RCC 7860 (cell line): ENCODE data around the gene ANGPT4.

Experiments
- DNase-seq: peaks from one replicate; pipeline ENCODE4 v3.0.0-alpha.2; 2015; ENCODE audit warnings: low spot score
- FAIRE-seq: peaks from 2 replicates; lab custom pipeline; 2012; peaks lifted over from hg19 to GRCh38; lab: Jason Lieb, UNC

The ANGPT4 gene

DNA sequence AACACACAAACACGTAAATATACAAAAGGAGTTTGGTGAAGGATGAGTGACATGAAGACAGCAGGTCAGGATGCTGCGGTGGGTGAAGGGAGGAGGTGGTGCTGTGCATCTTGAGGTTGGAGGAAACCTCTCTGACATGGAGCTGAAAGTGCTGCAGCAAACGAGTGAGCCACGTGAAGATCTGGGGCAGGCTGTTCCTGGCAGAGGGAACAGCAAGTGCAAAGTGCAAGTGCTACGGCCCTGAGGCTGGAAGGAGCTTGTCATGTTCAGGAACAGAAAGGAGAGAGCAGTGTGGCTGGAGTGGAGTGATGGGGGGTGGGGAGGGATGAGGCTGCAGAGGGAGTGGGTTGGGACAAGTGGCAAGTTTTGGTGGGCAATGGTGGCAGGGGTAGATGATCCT lies 24.8 kb upstream of the ANGPT4 start:
- FAIRE-seq, result no peak
- DNase-seq, result no peak

DNA sequence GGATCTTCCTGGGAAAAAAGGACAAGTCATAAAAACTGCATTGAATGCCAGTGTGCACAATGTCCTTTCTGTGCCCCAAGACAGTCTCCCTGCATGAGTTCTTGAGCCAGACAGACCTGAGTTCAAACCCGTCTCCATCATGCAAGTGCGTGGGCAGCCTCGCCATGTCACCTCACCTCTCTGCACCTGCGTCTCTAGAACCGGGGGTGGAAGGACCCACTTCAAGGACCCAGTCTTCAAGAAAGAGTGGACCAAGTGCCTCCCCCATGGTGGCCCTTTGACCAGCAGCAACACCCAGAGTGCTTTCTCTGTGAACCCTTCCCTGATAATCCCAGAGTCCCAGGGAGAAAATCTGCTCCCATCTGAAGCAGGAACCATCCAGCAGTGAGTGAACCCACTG lies 23.5 kb upstream of the ANGPT4 start:
- FAIRE-seq (no peak), DNase-seq (no peak)

DNA sequence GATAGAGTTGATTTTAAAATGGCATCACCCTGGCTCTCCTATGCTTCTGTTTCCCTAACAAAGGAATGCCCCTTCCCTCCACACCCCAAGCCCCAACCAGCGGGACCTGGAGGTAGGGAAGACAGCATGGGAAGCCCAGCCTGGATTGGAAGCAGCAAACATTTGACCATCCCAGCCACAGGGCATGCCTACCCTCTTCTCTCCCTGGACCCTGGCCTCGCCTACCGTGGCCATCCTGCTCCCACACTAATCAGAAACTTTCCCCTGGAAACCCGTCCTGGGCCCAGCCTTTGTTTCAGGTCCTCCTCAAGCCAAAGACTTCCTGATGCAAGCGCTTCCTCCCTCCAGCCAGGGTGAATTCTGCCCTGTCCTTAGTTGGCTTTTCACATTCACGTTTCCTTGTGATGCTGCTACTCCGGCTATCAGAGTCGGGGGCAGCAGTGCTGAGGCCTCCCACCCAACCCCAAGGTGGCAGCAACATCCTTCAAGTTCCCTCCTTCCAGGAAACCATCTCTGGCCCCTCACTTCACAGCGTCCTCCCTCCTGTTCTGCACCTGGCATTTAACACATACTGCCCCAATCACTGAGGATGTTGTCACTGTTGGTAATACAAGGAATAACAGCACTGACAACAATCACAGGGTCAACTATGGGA lies 18.2 kb upstream of the ANGPT4 start:
- FAIRE-seq (no peak), DNase-seq (no peak)

DNA sequence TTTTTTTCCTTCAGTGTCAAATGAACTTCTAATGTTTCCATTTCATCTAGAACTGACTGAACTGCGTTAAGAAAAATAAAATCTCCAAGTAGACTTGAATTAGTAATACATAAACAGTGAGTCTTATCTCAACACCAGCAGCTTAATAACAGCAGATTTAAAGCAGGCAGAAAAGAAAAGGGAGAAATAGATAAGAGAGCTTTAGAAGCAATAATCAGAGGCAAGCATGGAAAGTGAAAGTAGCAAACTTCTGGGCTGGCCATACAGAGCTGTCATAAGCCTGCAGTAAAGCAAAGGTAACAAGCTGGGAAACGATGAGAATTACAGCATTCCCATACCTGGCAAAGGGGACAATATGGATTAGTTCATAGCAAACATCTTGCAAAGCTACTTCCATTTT lies 16.9 kb upstream of the ANGPT4 start:
- FAIRE-seq (no peak), DNase-seq (no peak)

DNA sequence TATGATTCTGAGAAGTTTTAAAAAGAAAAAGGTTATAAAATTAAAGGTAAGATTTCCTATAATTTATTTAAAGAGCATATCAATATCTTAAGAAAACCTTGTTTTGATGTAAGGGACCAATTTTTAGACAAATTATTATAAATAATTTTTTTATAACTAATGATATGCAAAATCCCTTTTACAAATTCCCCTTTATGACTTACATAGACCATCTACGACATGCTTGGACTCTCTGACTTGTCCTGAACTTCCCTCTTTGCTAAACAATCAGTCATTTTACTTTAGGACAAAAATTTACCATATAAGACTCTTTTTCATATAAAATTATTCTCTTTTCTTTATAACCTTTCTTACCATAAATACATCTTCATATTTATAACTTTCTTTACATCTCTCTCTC lies 15.3 kb upstream of the ANGPT4 start:
- FAIRE-seq (no peak), DNase-seq (peak; percentile 18)

DNA sequence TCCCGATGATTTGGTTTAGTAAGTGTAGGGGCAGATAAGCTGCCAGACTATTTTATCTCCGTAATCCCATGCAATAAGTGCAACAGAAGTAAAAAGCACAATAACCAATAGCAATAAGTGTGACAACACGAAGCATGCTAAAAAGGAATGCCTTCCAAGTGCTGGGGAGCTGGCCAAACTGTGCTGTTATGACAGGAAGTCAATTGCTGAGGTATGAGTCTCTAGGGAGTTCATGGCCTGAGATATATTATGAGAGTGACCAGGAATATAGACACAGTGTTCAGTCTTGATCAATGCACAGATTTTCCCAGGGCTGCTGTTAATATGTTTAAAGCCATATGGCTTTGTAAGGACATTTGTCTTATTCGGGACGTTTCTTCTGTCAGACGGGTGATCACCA lies 10.5 kb upstream of the ANGPT4 start:
- FAIRE-seq (no peak), DNase-seq (no peak)

DNA sequence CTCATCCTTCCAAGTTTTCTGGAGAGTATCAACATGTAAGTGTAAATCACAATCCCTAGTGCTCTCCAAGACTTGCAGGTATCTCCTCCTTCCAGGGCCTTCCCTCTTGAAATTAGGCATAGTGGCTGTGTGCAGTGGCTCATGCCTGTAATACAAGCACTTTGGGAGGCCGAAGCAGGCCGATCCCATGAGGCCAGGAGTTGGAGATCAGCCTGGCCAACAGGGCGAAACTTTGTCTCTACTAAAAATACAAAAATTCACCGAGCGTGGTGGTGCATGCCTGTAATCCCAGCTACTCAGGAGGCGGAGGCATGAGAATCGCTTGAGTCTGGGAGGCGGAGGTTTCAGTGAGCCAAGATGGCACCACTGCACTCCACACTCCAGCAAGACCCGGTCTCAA lies 9.4 kb upstream of the ANGPT4 start:
- no peak for FAIRE-seq
- DNase-seq, result no peak

DNA sequence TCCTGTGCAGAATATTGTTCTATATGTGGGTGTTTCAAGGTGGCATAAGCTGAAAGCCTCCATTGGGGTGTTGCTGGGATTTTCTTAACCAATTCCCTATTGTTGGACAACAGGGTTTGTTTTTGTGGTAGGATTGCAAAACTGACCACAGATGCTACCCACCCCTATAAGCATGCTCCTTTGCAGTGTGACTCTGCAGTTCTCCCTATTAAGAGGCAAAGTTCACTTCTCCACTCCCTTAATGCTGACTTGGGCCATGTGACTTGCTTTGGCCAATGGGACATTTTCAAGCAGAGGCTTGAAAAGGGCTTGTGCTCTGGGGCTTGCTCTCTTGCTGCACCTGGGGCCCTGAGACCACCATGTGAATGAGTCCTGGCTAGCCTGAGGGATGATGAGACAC lies 8.5 kb upstream of the ANGPT4 start:
- DNase-seq, result no peak
- FAIRE-seq, result no peak

DNA sequence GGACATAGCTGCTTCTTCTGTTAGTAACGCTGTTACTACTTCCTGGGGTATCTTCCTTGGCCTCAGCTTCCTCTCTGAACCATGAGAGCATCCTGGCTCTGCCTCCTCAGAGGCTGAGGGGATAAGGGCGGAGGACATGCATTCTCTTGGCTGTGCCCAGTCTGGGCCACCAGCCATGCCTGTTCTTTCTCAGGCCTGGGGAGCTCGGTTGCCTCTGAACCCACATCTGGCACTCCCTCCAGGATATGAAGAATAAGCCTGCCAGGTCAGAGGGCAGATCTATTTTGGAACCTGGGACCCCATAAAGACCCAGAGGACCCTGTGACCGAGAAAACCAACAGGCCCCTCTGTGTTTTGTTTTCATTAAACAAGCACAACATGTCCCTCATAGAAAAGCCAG lies 6.6 kb upstream of the ANGPT4 start:
- FAIRE-seq, result no peak
- no peak for DNase-seq

DNA sequence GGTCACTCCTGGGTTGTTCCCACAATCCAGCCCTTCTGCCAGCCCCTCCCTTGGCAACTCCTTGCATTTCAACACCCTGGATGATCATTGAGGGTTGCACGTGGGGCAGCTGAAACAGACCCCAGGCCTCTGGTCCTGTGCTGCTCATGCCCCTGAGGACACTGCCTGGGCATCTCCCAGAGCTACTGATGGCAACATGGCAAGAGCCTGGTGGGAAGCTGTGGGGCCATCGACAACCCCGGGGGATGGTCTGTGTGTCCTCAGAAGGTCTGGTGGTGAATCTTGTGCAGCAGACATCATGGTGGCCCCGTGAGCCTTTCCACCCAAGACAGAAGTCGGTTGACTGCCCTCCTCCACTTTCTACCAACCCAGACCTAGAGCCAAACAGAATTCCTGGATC lies 4.9 kb upstream of the ANGPT4 start:
- no peak for DNase-seq
- no peak for FAIRE-seq

DNA sequence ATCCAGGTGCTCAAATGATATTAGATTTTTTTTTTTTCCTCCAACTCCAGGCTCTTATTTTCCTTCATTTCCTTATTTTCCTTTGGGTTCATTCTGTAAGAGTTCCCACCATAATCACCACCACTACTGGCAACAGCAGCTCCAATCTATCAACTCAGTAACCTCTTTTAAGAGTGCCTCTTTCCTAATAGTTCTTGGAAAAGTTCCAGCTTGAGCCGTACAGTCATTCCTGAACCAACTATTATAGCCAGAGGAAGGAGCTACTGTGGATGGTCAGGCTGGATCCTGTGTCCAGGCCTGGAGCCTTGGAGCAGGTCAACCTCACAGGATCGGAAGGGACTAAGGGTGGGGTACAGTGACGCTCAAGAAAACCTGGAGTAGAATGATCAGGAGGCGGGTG lies 4.2 kb upstream of the ANGPT4 start:
- DNase-seq (no peak), FAIRE-seq (no peak)

DNA sequence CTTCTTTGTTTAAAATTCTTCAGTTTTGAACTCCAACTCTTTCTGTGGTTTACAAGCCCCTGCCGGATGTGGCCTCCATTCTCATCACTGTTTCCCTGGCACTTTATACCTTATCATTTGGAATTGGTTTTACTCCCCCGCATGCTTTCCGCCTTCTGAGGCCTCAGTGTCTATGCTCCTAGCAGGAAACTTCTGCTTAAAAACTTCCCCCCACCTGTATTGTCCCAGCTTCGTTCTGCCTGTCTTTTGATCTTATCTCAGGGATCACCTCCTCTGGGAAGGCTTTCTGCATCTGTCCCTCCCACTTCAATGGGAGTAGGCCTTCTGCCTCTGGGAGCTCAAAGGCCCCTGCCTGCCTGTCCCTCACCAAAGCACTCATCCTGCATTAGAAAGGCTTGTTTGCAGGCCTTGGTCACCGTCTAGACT lies 3.4 kb upstream of the ANGPT4 start:
- no peak for DNase-seq
- FAIRE-seq, result no peak

DNA sequence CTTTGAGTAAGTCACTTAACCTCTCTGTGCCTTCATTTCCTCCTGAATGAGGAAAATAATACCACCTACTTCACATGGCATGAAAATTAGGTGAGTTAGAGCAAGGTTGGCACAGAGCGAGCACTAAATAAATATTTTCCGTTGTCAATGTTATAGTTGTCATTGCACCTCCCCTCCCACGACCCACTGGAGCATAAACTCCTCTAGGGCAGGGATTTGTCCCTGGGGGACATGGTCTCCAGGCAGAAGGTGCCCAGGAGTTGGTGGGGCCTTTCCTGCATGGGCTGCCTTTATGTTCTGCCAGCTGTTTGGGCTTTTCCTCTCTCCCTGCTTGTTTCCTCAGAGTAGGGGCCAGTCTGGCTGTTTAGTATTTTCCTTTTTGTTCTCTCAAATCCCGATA lies 1.3 kb upstream of the ANGPT4 start:
- FAIRE-seq (no peak), DNase-seq (no peak)

DNA sequence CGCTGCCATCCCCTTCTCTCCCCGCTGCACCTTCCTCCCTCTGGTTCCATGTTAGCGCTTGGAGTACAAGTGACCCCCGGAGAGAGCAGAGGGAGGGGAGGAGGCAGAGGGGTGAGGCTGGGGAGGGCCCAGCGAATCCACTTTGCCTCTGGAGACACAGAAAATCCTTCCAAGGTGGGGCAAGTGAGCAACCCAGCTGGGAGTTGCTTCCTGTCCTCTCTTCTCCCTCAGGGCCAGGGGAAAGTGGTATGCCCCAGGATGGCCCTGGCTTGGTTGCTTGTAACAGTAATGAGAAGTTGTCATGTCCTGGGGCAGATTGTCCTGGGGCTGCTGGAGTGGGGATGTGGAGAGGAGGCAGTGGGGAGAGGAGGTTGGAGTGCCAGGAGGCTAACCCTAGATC lies 691 bp upstream of the ANGPT4 start:
- DNase-seq (no peak), FAIRE-seq (no peak)

DNA sequence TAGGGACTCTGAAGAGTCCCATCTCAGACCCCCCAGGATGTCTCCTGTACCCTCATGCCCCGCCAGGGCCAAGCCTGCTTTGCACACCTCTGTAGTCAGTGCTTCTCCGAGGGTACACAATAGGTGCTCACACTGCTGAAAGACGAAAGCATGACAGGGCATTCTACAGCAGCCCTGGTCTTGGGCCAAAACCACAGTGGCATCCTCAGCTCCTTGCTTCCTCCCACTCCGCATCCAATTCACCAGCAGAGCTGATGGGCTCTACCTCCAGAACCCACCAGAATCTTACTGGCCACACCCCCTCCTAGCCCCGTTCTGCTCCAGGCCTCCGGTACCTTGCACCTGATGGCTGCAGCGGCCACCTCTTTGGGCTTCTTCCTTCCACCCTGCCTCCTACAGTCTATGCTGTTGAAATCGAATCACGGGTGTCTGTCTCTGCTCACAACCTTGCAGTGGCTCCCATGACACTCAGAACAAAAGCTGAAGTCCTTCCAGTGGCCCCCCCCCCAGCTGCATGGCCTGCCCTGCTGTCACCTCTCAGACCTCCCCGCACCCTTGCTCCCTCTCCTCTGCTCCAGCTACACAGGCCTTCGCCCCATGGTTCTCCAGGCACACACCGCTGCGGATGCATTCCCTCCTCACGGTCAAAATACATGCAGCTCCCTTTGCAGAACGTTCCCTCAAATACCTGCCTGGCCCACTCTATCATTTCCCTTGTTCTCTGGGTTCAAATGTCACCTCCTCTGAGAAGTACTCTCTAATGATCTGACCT lies 1.2 kb downstream of the ANGPT4 start:
- DNase-seq, result no peak
- FAIRE-seq, result no peak

DNA sequence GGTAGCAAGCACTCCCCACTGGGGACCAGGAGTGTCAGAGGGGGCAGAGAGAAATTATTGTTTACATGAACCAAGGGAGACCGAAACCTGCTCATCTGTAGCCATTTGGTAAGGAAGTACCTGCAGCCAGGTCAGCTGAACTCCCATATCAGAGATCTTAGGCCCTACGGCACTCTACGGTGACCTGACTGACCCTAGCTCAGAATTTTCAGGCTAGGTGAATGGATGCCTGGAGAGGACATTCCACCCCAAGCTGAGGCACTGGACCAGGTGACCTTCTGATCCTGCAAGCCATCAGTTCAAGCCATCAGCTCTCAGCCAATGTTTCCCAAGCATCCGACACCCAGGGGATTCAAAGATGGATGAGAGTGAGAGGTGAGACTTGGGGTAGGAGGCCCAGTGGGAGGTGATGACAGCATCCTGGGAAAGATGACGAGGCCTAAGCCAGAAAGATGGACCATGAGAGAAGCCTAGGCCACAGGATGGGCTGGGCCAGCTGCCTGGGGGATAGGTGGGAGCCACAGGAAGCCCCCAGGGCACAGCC lies 2.8 kb downstream of the ANGPT4 start:
- DNase-seq, result no peak
- FAIRE-seq, result no peak

DNA sequence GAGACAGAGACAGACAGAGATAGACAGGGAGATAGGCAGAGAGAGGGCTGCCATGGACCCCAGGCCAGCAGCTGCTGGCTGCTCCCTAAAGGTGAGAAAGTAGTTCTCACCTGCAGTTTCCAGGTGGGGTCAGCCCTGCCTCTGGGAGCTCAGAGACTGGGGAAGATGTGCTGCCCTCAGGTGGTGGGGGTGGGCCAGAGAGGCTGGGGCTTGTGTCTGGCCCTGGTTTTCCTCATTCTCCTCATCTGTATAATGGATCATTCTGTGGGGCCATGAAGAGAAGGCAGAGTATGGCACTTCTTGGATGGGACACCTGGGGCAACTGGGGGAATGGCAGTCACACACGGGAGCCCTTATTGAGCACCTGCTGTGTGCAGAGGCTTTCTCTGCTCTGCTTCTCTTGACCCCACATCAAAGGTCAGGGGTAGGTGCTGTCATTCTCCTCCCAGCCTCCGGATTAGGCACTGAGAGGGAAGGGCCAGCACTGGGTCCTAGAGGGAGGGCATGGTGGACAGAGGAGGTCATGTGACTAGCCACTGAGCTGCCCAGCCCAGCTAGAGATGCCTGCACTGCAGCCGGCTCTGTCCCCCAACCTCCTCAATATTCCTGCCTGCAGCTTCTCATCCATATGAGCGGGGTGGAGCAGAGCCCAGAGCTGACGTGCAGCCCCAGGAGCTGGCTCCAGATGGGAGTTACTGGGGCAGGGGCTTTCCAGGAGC lies 4.1 kb downstream of the ANGPT4 start:
- no peak for FAIRE-seq
- no peak for DNase-seq

DNA sequence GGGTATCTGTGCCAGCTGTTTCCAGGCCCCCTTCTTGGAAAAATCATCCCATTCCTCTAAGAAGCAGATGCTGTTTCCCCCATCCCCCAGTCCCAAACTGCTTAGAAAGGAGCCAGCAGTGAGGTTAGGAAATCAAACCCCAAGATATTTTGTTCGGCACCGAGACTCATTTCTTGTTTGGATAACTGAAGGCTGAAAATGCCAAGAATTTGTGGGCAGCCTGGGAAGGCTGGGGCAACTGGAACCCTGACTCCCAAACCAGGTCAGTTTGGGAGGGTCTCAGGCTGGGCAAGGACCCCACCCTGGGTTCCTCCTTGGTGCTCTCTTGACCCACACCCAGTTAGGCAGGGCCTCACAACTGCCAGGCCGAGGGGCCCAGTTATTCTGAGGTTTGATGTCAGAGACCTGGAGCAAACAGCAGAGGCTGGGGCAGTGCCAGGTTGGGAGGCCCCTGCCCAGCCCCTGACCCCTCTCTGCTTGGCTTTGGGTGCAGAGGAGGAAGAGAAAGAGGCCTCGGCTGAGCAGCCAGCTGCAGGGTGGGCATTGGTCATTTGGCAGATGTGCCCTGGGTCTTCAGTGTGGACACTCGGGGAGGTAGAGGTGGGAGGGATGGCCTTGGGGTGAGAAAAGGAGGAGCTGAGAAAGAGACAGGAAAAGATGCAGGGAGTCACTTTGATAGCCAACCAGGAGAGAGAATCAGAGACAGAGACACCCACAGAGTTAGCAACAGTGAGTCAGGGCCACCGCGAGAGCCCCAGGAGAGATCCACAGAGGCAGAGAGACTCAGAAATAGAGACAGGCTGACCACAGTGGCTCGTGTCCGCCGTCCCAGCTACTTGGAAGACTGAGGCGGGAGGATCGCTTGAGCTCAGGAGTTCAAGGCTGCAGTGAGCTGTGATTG lies 5.0 kb downstream of the ANGPT4 start:
- DNase-seq (no peak), FAIRE-seq (no peak)

DNA sequence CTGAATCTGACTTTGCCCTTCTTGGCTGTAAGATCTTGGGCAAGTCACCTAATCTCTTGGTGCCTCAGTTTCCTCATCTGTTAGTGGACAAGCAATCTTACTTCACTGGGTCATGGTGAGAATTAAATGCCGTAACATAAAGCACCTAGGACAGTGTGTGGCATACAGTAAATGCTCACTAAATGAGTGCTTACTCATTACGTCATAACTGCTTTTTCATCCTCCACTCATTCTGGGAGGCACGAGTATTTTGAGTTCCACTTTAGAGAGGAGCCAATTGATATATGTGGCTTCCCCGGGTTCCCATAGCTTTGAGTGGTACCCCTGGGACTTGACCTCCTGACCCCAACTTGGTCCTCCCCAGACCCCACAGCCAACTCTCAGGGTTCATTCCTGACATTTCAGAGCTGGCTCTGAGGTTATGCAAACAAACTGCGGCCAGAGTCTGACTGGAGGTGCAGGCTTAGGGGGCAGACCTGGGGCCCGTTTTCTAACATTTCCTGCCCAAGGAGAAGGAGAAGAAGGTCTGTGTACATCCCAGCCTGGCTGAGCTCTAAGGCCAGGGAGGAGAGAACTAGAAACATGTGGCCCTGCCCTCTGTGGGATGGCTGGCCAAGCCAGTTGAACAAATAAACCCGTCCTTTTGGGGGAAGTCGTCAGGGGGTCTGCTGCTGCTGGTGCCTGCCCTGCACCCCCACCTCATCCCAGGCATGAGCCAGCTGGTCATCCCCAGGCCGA lies 5.8 kb downstream of the ANGPT4 start:
- DNase-seq (no peak), FAIRE-seq (no peak)

DNA sequence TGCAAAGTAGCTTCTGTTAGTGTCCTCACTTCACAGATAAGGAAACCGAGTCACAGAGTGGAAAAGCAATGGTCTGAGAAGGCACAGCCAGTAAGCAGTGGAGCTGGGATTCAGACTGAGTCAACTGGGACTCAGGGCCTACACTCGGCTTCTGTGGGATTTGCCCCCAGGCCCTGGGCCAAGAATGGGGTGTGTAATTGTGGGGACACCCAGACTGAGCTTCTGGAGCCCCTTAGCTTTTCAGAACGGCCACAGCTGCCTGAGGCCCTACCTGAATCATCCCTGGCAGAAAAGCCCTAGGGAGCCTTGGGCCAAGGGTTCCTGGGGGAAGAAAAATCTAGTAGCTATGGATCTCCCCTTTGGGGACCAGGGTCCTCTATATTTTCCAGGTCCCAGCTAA lies 6.5 kb downstream of the ANGPT4 start:
- DNase-seq, result no peak
- no peak for FAIRE-seq
